Bronchial smooth muscle cell (primary cell): ENCODE data around the gene TRIM74. TPM values are rescaled to one million over a fixed set of nuclear protein-coding genes. Genes with fewer than 3 reads are reported as not detected.

ENCODE experiments used
- total RNA-seq: library from RNA; depleted of rRNA; stranded (reverse); fragments of >200 nt; gene quantifications from 2 replicates; pipeline ENCODE4 v1.2.1, GENCODE V29; 2014

Gene TRIM74
- total RNA-seq = under 0.01 TPM in 1 of 2 replicates, not detected in the other

DNA sequence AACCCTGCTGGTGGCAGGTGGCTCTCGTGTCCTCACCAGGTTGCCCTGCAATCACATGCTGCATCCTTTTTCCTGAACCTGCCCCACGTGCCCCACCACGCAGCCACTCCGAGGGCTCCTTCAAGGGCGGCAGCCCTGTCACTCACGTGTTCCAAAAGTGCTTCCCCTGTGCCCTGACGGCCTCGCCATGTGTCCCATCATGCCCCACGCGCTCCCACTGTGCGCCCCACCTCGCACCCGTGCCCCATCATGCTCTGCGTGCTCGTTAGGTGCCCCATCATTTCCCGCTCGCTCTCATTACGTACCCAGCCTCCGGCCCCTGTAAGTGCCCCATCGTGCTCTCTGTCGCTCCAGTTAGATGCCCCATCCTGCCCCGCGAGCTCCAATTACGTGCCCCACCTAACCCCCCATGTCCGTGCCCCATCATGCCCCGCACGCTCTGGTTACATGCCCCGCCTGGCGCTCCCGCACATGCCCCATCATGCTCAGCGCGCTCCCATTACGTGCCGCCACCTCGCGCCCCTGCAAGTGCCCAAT lies at the start of gene TRIM74:
TRIM74 (minus strand) TSS at position 487 of the 537 bp plus-strand sequence. CDS start 3,309 bp downstream, outside the sequence.

DNA sequence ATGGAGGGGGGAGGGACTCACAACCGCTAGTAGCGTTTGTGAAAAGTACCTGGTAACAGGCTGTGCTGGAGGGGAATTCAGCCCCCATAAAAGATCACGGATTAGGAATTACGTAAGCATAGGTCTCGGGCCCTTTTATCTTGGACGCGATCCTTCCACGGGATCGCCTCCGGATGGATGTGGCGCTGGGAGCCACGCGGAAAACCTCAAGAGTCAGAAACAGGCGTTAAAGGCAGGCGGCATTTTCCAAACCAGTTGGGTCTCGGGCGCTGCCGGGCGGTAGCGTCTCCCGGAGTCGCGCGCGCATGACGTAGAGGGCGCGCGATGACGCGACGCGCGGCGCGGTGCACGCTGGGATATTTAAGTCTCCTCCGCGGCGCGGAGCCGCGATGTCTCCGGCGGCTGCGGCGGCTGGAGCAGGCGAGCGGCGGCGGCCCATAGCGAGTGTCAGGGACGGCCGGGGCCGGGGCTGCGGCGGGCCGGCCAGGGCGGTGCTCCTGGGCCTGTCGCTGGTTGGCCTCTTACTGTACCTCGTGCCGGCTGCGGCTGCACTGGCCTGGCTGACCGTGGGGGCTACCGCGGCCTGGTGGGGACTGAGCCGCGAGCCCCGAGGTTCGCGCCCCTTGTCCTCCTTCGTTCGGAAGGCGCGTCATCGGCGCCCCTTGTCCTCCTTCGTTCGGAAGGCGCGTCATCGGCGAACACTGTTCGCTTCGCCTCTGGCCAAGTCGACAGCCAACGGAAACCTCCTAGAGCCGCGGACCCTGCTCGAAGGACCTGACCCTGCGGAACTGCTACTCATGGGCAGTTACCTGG lies 44.3 kb downstream of the TRIM74 start, which contains the start of gene POM121:
POM121 (plus strand) TSS at position 363 of the 813 bp plus-strand sequence; CDS start at position 390, 27 bp downstream.

Other genes starting within 250 kb of the TRIM74 start
- gene TYW1B, start 141.3 kb downstream of the TRIM74 start, total RNA-seq = 1.3 and 5.8 TPM in 2 replicates
- 3.0 and 3.2 TPM in 2 replicates for gene POM121, start 44.4 kb downstream of the TRIM74 start, total RNA-seq
- not detected in 2 replicates for gene SPDYE8, start 60.3 kb upstream of the TRIM74 start, total RNA-seq
- gene SPDYE11, start 88.4 kb upstream of the TRIM74 start, total RNA-seq = not detected in 2 replicates
- not detected in 2 replicates for gene SPDYE9, start 116.6 kb upstream of the TRIM74 start, total RNA-seq